ENCODE measurements around the gene FAM222B. TPM values are rescaled to one million over a fixed set of nuclear protein-coding genes. Genes with fewer than 3 reads are reported as not detected.
"Not testable (repeated sequence)": the region's sequence is repeated elsewhere in the genome, so short reads cannot be mapped to it uniquely, and the experiment has no call there.

FAM222B gene
- total RNA-seq, 1 donor = 19.1 TPM

GRCh38 chr17:28779601-28780000 lies 63.0 kb downstream of the FAM222B start:
- DNase-seq (ENCODE audit: low read depth in 2 of 3, low spot score in 2 of 3) = not testable (repeated sequence)

- DNase-seq (ENCODE audit: low read depth in 2 of 3, low spot score in 2 of 3) = no peak
These were observed 65.4 kb downstream of the FAM222B start for GRCh38 chr17:28777178-28777577.

GRCh38 chr17:28774206-28774605 lies 68.4 kb downstream of the FAM222B start:
- DNase-seq (ENCODE audit: low read depth in 2 of 3, low spot score in 2 of 3) = no peak

- DNase-seq (ENCODE audit: low read depth in 2 of 3, low spot score in 2 of 3) = no peak
These were observed 68.9 kb downstream of the FAM222B start for GRCh38 chr17:28773736-28774135.

- DNase-seq (ENCODE audit: low read depth in 2 of 3, low spot score in 2 of 3) = no peak
These were observed 77.6 kb downstream of the FAM222B start for GRCh38 chr17:28765038-28765437.

GRCh38 chr17:28763804-28764266 lies 78.8 kb downstream of the FAM222B start:
- DNase-seq (ENCODE audit: low read depth in 2 of 3, low spot score in 2 of 3) = peak; percentile 56 to 85 (median 64)

GRCh38 chr17:28763137-28763799 lies 79.3 kb downstream of the FAM222B start:
- DNase-seq (ENCODE audit: low read depth in 2 of 3, low spot score in 2 of 3) = no peak

- DNase-seq (ENCODE audit: low read depth in 2 of 3, low spot score in 2 of 3) = peak in 1 of 3 donors; percentile 52
These were observed 81.7 kb downstream of the FAM222B start for GRCh38 chr17:28760601-28761562.

GRCh38 chr17:28759256-28759865 lies 83.2 kb downstream of the FAM222B start:
- no peak for DNase-seq (ENCODE audit: low read depth in 2 of 3, low spot score in 2 of 3)

- no peak for DNase-seq (ENCODE audit: low read depth in 2 of 3, low spot score in 2 of 3)
These were observed 84.0 kb downstream of the FAM222B start for GRCh38 chr17:28758411-28759121.

- no peak for DNase-seq (ENCODE audit: low read depth in 2 of 3, low spot score in 2 of 3)
These were observed 86.4 kb downstream of the FAM222B start for GRCh38 chr17:28756049-28756804.

- DNase-seq (ENCODE audit: low read depth in 2 of 3, low spot score in 2 of 3) = no peak
These were observed 87.1 kb downstream of the FAM222B start for GRCh38 chr17:28755486-28755885.

GRCh38 chr17:28751600-28752366 lies 90.8 kb downstream of the FAM222B start:
- no peak for DNase-seq (ENCODE audit: low read depth in 2 of 3, low spot score in 2 of 3)

GRCh38 chr17:28750178-28751047 lies 92.2 kb downstream of the FAM222B start:
- DNase-seq (ENCODE audit: low read depth in 2 of 3, low spot score in 2 of 3) = peak; percentile 64 to 93 (median 87)

GRCh38 chr17:28749516-28750177 lies 92.9 kb downstream of the FAM222B start:
- DNase-seq (ENCODE audit: low read depth in 2 of 3, low spot score in 2 of 3) = no peak

- DNase-seq (ENCODE audit: low read depth in 2 of 3, low spot score in 2 of 3) = no peak
These were observed 93.6 kb downstream of the FAM222B start for GRCh38 chr17:28748852-28749515.
